ENCODE measurements around the gene PCIF1.

DNA sequence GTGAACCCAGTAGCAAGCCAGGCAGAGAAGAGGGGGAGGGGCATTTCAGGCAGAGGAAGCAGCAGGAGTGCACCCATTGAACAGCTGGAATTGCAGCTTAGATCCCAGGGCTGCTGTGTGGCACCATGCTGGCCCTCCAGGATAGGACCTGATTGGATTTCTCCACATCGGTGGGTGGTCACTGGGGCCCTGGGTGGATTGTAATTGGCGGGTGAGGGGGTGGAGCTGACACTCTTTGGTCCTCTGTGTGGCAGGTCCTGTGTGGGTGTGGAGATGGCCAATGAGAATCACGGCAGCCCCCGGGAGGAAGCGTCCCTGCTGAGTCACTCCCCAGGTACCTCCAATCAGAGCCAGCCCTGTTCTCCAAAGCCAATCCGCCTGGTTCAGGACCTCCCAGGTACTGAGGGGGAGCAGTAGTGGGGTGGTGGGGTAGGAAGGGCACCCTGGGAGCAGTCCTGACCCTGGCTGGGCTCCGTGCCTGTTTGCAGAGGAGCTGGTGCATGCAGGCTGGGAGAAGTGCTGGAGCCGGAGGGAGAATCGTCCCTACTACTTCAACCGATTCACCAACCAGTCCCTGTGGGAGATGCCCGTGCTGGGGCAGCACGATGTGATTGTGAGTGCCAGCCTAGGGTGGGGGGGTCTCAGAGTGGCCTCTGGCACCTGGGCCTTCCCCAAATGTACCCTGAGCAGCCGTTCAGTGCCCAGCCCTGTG is 4.4 kb downstream of the PCIF1 start:
- TF ChIP-seq POLR2AphosphoS5 (IDR thresholded peaks at IDR 0.05) (no peak), CTCF (IDR thresholded peaks at IDR 0.05) (no peak)
